ENCODE data around the gene FRG2B. TPM values are rescaled to one million over a fixed set of nuclear protein-coding genes. Genes with fewer than 3 reads are reported as not detected.
"Not testable (repeated sequence)": the region's sequence is repeated elsewhere in the genome, so short reads cannot be mapped to it uniquely, and the experiment has no call there.

The FRG2B gene
- polyA plus RNA-seq (2013, experiment 1 of 2), result not detected
- not detected for polyA plus RNA-seq (2013, experiment 2 of 2)

- not testable (repeated sequence) for H3K23ac ChIP-seq (ENCODE audit: low read depth, low read length, poor library complexity); H3K9me3 ChIP-seq (replicated peaks in 1 of 2; ENCODE audit: control insufficient read depth in 2 of 2, insufficient read depth in 1 of 2, low read depth in 1 of 2, low read length in 2 of 2); H3K4me3 ChIP-seq (ENCODE audit: low read length in 2 of 2); H2BK5ac ChIP-seq (ENCODE audit: low read length); H3K79me1 ChIP-seq (ENCODE audit: low read depth, low read length); H3K18ac ChIP-seq (ENCODE audit: low read length); H3K9ac ChIP-seq (ENCODE audit: low read depth, low read length, poor library complexity); H4K8ac ChIP-seq (ENCODE audit: low read depth, low read length); H3K27me3 ChIP-seq (ENCODE audit: control insufficient read depth in 3 of 3, insufficient read depth in 3 of 3, low read depth in 1 of 3, low read length in 3 of 3); H2BK120ac ChIP-seq (ENCODE audit: low read depth, low read length); DNase-seq (ENCODE audit: low spot score); H3K27ac ChIP-seq (replicated peaks; ENCODE audit: low read length); H2BK15ac ChIP-seq (ENCODE audit: low read length); H2AK5ac ChIP-seq (ENCODE audit: low read depth, low read length); H3K4me1 ChIP-seq (ENCODE audit: control insufficient read depth in 2 of 2, insufficient read depth in 1 of 2, low read depth in 1 of 2, low read length in 2 of 2); H3K4ac ChIP-seq (ENCODE audit: low read length); H2BK12ac ChIP-seq (ENCODE audit: low read length); H3K14ac ChIP-seq (ENCODE audit: low read length); H4K91ac ChIP-seq (ENCODE audit: low read depth, low read length, poor library complexity); H3K4me2 ChIP-seq (ENCODE audit: insufficient read depth, low read length, poor library complexity, severe bottlenecking); H2AFZ ChIP-seq (ENCODE audit: low read length); H3K36me3 ChIP-seq (replicated peaks in 1 of 2; ENCODE audit: control insufficient read depth in 2 of 2, insufficient read depth in 2 of 2, low read length in 2 of 2)
- WGBS, 2 donors (ENCODE audit: extremely low coverage in 2 of 2, insufficient read length in 2 of 2, insufficient replicate concordance in 1 of 2), result no CpG with 5 or more reads among the region's 10 CpGs
Measured at GRCh38 chr10:133626695-133627094, at the start of gene FRG2B. Gene FRG2B (minus strand): TSS chr10:133626795. CDS start chr10:133626742, 53 bp downstream.

DNA sequence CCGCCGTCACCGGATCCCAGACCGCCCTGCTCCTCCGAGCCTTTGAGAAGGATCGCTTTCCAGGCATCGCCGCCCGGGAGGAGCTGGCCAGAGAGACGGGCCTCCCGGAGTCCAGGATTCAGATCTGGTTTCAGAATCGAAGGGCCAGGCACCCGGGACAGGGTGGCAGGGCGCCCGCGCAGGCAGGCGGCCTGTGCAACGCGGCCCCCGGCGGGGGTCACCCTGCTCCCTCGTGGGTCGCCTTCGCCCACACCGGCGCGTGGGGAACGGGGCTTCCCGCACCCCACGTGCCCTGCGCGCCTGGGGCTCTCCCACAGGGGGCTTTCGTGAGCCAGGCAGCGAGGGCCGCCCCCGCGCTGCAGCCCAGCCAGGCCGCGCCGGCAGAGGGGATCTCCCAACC lies 40.9 kb upstream of the FRG2B start:
- not testable (repeated sequence) for H3K23ac ChIP-seq (ENCODE audit: low read depth, low read length, poor library complexity); H3K4me1 ChIP-seq (ENCODE audit: control insufficient read depth in 2 of 2, insufficient read depth in 1 of 2, low read depth in 1 of 2, low read length in 2 of 2); H4K91ac ChIP-seq (ENCODE audit: low read depth, low read length, poor library complexity); H3K27me3 ChIP-seq (ENCODE audit: control insufficient read depth in 3 of 3, insufficient read depth in 3 of 3, low read depth in 1 of 3, low read length in 3 of 3); H3K18ac ChIP-seq (ENCODE audit: low read length); H3K27ac ChIP-seq (replicated peaks; ENCODE audit: low read length); H3K9ac ChIP-seq (ENCODE audit: low read depth, low read length, poor library complexity); H2BK5ac ChIP-seq (ENCODE audit: low read length); H4K8ac ChIP-seq (ENCODE audit: low read depth, low read length); H2BK15ac ChIP-seq (ENCODE audit: low read length); H3K4me3 ChIP-seq (ENCODE audit: low read length in 2 of 2); H3K14ac ChIP-seq (ENCODE audit: low read length); H3K9me3 ChIP-seq (replicated peaks in 1 of 2; ENCODE audit: control insufficient read depth in 2 of 2, insufficient read depth in 1 of 2, low read depth in 1 of 2, low read length in 2 of 2); H2BK120ac ChIP-seq (ENCODE audit: low read depth, low read length); DNase-seq (ENCODE audit: low spot score); H3K36me3 ChIP-seq (replicated peaks in 1 of 2; ENCODE audit: control insufficient read depth in 2 of 2, insufficient read depth in 2 of 2, low read length in 2 of 2); H3K4me2 ChIP-seq (ENCODE audit: insufficient read depth, low read length, poor library complexity, severe bottlenecking); H2AFZ ChIP-seq (ENCODE audit: low read length); H3K79me1 ChIP-seq (ENCODE audit: low read depth, low read length); H2BK12ac ChIP-seq (ENCODE audit: low read length); H3K4ac ChIP-seq (ENCODE audit: low read length); H2AK5ac ChIP-seq (ENCODE audit: low read depth, low read length)
- no CpG with 5 or more reads among the region's 40 CpGs for WGBS, 2 donors (ENCODE audit: extremely low coverage in 2 of 2, insufficient read length in 2 of 2, insufficient replicate concordance in 1 of 2)

DNA sequence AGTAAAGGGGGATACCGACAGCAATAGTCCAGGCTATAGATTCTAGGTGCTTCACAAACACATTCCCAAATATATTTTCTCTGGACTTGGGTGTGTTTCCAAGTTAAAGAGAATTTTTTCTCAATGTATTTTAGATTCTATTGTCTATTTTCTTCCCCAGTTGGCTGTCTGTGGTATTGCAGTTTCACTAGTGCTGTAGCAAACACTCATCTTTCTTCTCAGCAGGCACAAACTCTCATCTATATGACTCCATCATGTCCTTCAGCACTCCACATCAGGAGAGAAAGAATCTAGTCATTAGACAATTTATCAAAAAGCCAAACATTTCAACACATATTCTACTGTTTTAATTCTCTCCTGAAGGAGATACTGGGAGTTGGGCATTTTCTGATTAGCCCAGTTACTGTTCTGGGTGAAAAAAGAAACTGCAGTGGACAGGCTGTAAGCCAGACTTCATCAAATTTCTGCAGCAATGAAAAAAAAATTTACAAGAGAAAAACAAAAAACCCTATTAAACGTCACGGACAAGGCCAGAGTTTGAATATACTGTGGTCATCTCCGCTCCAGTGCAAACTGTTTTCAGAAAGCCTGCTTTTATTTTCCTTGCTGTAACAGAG lies 37.1 kb upstream of the FRG2B start:
- not testable (repeated sequence) for H4K8ac ChIP-seq (ENCODE audit: low read depth, low read length); H4K91ac ChIP-seq (ENCODE audit: low read depth, low read length, poor library complexity); H3K79me1 ChIP-seq (ENCODE audit: low read depth, low read length); H3K27ac ChIP-seq (replicated peaks; ENCODE audit: low read length); DNase-seq (ENCODE audit: low spot score); H3K27me3 ChIP-seq (ENCODE audit: control insufficient read depth in 3 of 3, insufficient read depth in 3 of 3, low read depth in 1 of 3, low read length in 3 of 3); H2AK5ac ChIP-seq (ENCODE audit: low read depth, low read length); H3K9ac ChIP-seq (ENCODE audit: low read depth, low read length, poor library complexity); H3K14ac ChIP-seq (ENCODE audit: low read length); H2AFZ ChIP-seq (ENCODE audit: low read length); H2BK120ac ChIP-seq (ENCODE audit: low read depth, low read length); H2BK12ac ChIP-seq (ENCODE audit: low read length); H3K9me3 ChIP-seq (replicated peaks in 1 of 2; ENCODE audit: control insufficient read depth in 2 of 2, insufficient read depth in 1 of 2, low read depth in 1 of 2, low read length in 2 of 2); H3K4me3 ChIP-seq (ENCODE audit: low read length in 2 of 2); H3K36me3 ChIP-seq (replicated peaks in 1 of 2; ENCODE audit: control insufficient read depth in 2 of 2, insufficient read depth in 2 of 2, low read length in 2 of 2); H3K4me2 ChIP-seq (ENCODE audit: insufficient read depth, low read length, poor library complexity, severe bottlenecking); H2BK15ac ChIP-seq (ENCODE audit: low read length); H3K4me1 ChIP-seq (ENCODE audit: control insufficient read depth in 2 of 2, insufficient read depth in 1 of 2, low read depth in 1 of 2, low read length in 2 of 2); H3K4ac ChIP-seq (ENCODE audit: low read length); H3K23ac ChIP-seq (ENCODE audit: low read depth, low read length, poor library complexity); H3K18ac ChIP-seq (ENCODE audit: low read length); H2BK5ac ChIP-seq (ENCODE audit: low read length)
- WGBS, 2 donors (ENCODE audit: extremely low coverage in 2 of 2, insufficient read length in 2 of 2, insufficient replicate concordance in 1 of 2), result no CpG with 5 or more reads among the region's 4 CpGs

GRCh38 chr10:133661122-133661521 lies 34.5 kb upstream of the FRG2B start:
- not testable (repeated sequence) for H3K4me2 ChIP-seq (ENCODE audit: insufficient read depth, low read length, poor library complexity, severe bottlenecking); H2BK120ac ChIP-seq (ENCODE audit: low read depth, low read length); H3K23ac ChIP-seq (ENCODE audit: low read depth, low read length, poor library complexity); H3K27me3 ChIP-seq (ENCODE audit: control insufficient read depth in 3 of 3, insufficient read depth in 3 of 3, low read depth in 1 of 3, low read length in 3 of 3); H3K36me3 ChIP-seq (replicated peaks in 1 of 2; ENCODE audit: control insufficient read depth in 2 of 2, insufficient read depth in 2 of 2, low read length in 2 of 2); H3K27ac ChIP-seq (replicated peaks; ENCODE audit: low read length); H3K4me1 ChIP-seq (ENCODE audit: control insufficient read depth in 2 of 2, insufficient read depth in 1 of 2, low read depth in 1 of 2, low read length in 2 of 2); H3K18ac ChIP-seq (ENCODE audit: low read length); DNase-seq (ENCODE audit: low spot score); H3K4ac ChIP-seq (ENCODE audit: low read length); H3K9ac ChIP-seq (ENCODE audit: low read depth, low read length, poor library complexity); H4K8ac ChIP-seq (ENCODE audit: low read depth, low read length); H3K79me1 ChIP-seq (ENCODE audit: low read depth, low read length); H3K4me3 ChIP-seq (ENCODE audit: low read length in 2 of 2); H2BK5ac ChIP-seq (ENCODE audit: low read length); H2AK5ac ChIP-seq (ENCODE audit: low read depth, low read length); H2BK15ac ChIP-seq (ENCODE audit: low read length); H2BK12ac ChIP-seq (ENCODE audit: low read length); H4K91ac ChIP-seq (ENCODE audit: low read depth, low read length, poor library complexity); H2AFZ ChIP-seq (ENCODE audit: low read length); H3K9me3 ChIP-seq (replicated peaks in 1 of 2; ENCODE audit: control insufficient read depth in 2 of 2, insufficient read depth in 1 of 2, low read depth in 1 of 2, low read length in 2 of 2); H3K14ac ChIP-seq (ENCODE audit: low read length)
- no CpG with 5 or more reads among the region's 2 CpGs for WGBS, 2 donors (ENCODE audit: extremely low coverage in 2 of 2, insufficient read length in 2 of 2, insufficient replicate concordance in 1 of 2)
